SK-N-MC (cell line): ENCODE measurements around the gene FXN.

Experiments
- DNase-seq: peaks from one replicate; pipeline ENCODE4 v3.0.0-alpha.2; 2011; ENCODE audit warnings: low read depth, low spot score
- H3K27ac ChIP-seq: fragments of 200-600 bp; sonication (generic); 2 replicates; pipeline ENCODE4 v1.5.1; 2016; ENCODE audit warnings: mixed run types
- H3K36me3 ChIP-seq: fragments of 200-600 bp; sonication (generic); 2 replicates; pipeline ENCODE4 v1.6.1; 2017; ENCODE audit warnings: antibody characterized with exemption, low read length, mixed read lengths; ENCODE audit not compliant: insufficient read depth
- H3K4me3 ChIP-seq: fragments of 200-600 bp; sonication (generic); 2 replicates; pipeline ENCODE4 v1.5.1; 2016
- H3K9ac ChIP-seq: fragments of 200-600 bp; sonication (generic); 2 replicates; pipeline ENCODE4 v1.8.0; 2017; ENCODE audit warnings: mixed run types, mixed read lengths; ENCODE audit not compliant: insufficient read length
- H3K9me3 ChIP-seq: fragments of 200-600 bp; sonication (generic); 2 replicates; pipeline ENCODE4 v1.6.1; 2017; ENCODE audit warnings: low read depth, mild to moderate bottlenecking, antibody characterized with exemption, low read length, moderate library complexity, mixed read lengths
- EZH2 ChIP-seq: fragments of 200-600 bp; sonication (generic); IDR thresholded peaks from one replicate; pipeline ENCODE4 v1.6.1; 2017; ENCODE audit warnings: antibody characterized with exemption
- FOXP2 ChIP-seq: optimal IDR thresholded peaks from 2 replicates; pipeline ENCODE3; 2011; ENCODE audit warnings: mild to moderate bottlenecking, moderate library complexity; ENCODE audit not compliant: insufficient read depth; ENCODE audit errors: extremely low read length, control extremely low read depth
- POLR2AphosphoS5 ChIP-seq: IDR thresholded peaks from 2 replicates; pipeline ENCODE4 v1.6.1; 2012; ENCODE audit warnings: mild to moderate bottlenecking, low read depth, low read length, borderline replicate concordance

Gene FXN

GRCh38 chr9:69081261-69081660, 45.7 kb downstream of the FXN start:
- Histone ChIP-seq H3K36me3 (no peaks in the 10 kb centered on the region), H3K4me3 (no peak overlapping the region), H3K9me3 (no peaks in the 10 kb centered on the region), H3K9ac (no peak overlapping the region), H3K27ac (no peak overlapping the region)
- TF ChIP-seq POLR2AphosphoS5 (no peak), FOXP2 (no peak), EZH2 (no peak)
- no peak for DNase-seq

GRCh38 chr9:69083321-69083720, 47.8 kb downstream of the FXN start:
- Histone ChIP-seq H3K9me3 (no peaks in the 10 kb centered on the region), H3K9ac (no peak overlapping the region), H3K4me3 (no peak overlapping the region), H3K27ac (no peak overlapping the region), H3K36me3 (no peaks in the 10 kb centered on the region)
- TF ChIP-seq EZH2: no peak
- TF ChIP-seq POLR2AphosphoS5: no peak
- no peak for TF ChIP-seq FOXP2
- no peak for DNase-seq

- no peaks in the 10 kb centered on the region for H3K36me3 ChIP-seq
- no peaks in the 10 kb centered on the region for H3K9me3 ChIP-seq
- TF ChIP-seq POLR2AphosphoS5: no peak
- no peak for TF ChIP-seq EZH2
- TF ChIP-seq FOXP2: no peak
- no peak overlapping the region for H3K9ac ChIP-seq
- peak overlapping the region; percentile 68 for H3K27ac ChIP-seq
- no peak overlapping the region for H3K4me3 ChIP-seq
- peak; percentile 18 for DNase-seq
Measured at GRCh38 chr9:69085569-69086283, 50.2 kb downstream of the FXN start.

- Histone ChIP-seq H3K36me3 (no peaks in the 10 kb centered on the region), H3K9me3 (no peaks in the 10 kb centered on the region), H3K4me3 (no peak overlapping the region), H3K27ac (no peak overlapping the region), H3K9ac (no peak overlapping the region)
- DNase-seq: no peak
- TF ChIP-seq FOXP2 (no peak), POLR2AphosphoS5 (no peak), EZH2 (no peak)
Measured at GRCh38 chr9:69086312-69086711, 50.8 kb downstream of the FXN start.

- Histone ChIP-seq H3K9me3 (no peaks in the 10 kb centered on the region), H3K36me3 (no peaks in the 10 kb centered on the region), H3K27ac (no peak overlapping the region), H3K4me3 (no peak overlapping the region), H3K9ac (no peak overlapping the region)
- DNase-seq: no peak
- TF ChIP-seq POLR2AphosphoS5 (no peak), EZH2 (no peak), FOXP2 (no peak)
Measured at GRCh38 chr9:69086769-69087168, 51.2 kb downstream of the FXN start.

- Histone ChIP-seq H3K9me3 (no peaks in the 10 kb centered on the region), H3K36me3 (no peaks in the 10 kb centered on the region), H3K4me3 (no peak overlapping the region), H3K27ac (no peak overlapping the region), H3K9ac (no peak overlapping the region)
- no peak for DNase-seq
- no peak for TF ChIP-seq EZH2
Measured at GRCh38 chr9:69089082-69089481, 53.5 kb downstream of the FXN start.

- no peak overlapping the region for H3K4me3 ChIP-seq
- no peak overlapping the region for H3K9ac ChIP-seq
- no peak for DNase-seq
Measured at GRCh38 chr9:69089491-69089890, 53.9 kb downstream of the FXN start.

GRCh38 chr9:69090140-69090750, 54.7 kb downstream of the FXN start:
- Histone ChIP-seq H3K9ac (no peak overlapping the region), H3K9me3 (no peaks in the 10 kb centered on the region), H3K36me3 (no peaks in the 10 kb centered on the region), H3K27ac (no peak overlapping the region), H3K4me3 (no peak overlapping the region)
- no peak for TF ChIP-seq POLR2AphosphoS5
- TF ChIP-seq FOXP2: no peak
- DNase-seq: no peak

More at GRCh38 chr9:69089491-69089890, 53.9 kb downstream of the FXN start:
- Histone ChIP-seq H3K36me3 (no peaks in the 10 kb centered on the region), H3K27ac (no peak overlapping the region), H3K9me3 (no peaks in the 10 kb centered on the region)
- TF ChIP-seq EZH2 (no peak), POLR2AphosphoS5 (no peak), FOXP2 (no peak)

- Histone ChIP-seq H3K9ac (no peak overlapping the region), H3K4me3 (no peak overlapping the region), H3K9me3 (no peaks in the 10 kb centered on the region), H3K27ac (no peak overlapping the region), H3K36me3 (no peaks in the 10 kb centered on the region)
- no peak for TF ChIP-seq FOXP2
- TF ChIP-seq POLR2AphosphoS5: no peak
- no peak for TF ChIP-seq EZH2
- DNase-seq: peak; percentile 20
Measured at GRCh38 chr9:69090946-69091345, 55.4 kb downstream of the FXN start.
